ENCODE measurements around the gene MLLT10. TPM values are rescaled to one million over a fixed set of nuclear protein-coding genes. Genes with fewer than 3 reads are reported as not detected.

The MLLT10 gene
- total RNA-seq, 1 experiment from 2014 or later = 72.3 TPM

GRCh38 chr10:21498377-21498776 is 35.7 kb upstream of the MLLT10 start:
- Histone ChIP-seq H3K79me2 (ENCODE audit: insufficient read depth, low read length) (no peaks in the 10 kb centered on the region), H3K23ac (ENCODE audit: insufficient read length, low read depth, low read length) (no peak overlapping the region), H3K4me1 (ENCODE audit: insufficient read depth, low read length) (peaks cover 18% of the 10 kb centered on the region; the same call in 1 of the 2 replicates), H2AK5ac (ENCODE audit: insufficient read length, low read length) (no peak overlapping the region), H3K23me2 (ENCODE audit: insufficient read length, low read depth, low read length, poor library complexity, severe bottlenecking) (peaks cover 38% of the 10 kb centered on the region), H3K56ac (ENCODE audit: insufficient read length, low read depth, low read length) (no peak overlapping the region), H3K14ac (ENCODE audit: insufficient read depth, low read length) (no peak overlapping the region), H2BK120ac (ENCODE audit: low read depth, low read length, poor library complexity, severe bottlenecking) (no peak overlapping the region), H4K8ac (replicated peaks; ENCODE audit: insufficient read length, low read depth, low read length) (no peak overlapping the region), H4K20me1 (ENCODE audit: control insufficient read depth, insufficient read depth, insufficient read length) (no peaks in the 10 kb centered on the region), H3K79me1 (ENCODE audit: insufficient read depth, low read depth, low read length, poor library complexity, severe bottlenecking) (no peaks in the 10 kb centered on the region), H3K4ac (ENCODE audit: low read depth, low read length) (no peak overlapping the region), H3K27me3 (ENCODE audit: insufficient read depth, low read length) (peaks cover 19% of the 10 kb centered on the region; the same call in 1 of the 2 replicates), H2BK12ac (ENCODE audit: insufficient read length, low read depth, low read length) (no peak overlapping the region), H2BK20ac (ENCODE audit: low read depth, low read length, poor library complexity, severe bottlenecking) (no peak overlapping the region), H3K9ac (ENCODE audit: extremely low read depth, insufficient read length, low read length) (no peak overlapping the region), H4K5ac (ENCODE audit: insufficient read length, low read depth, low read length) (no peak overlapping the region), H2BK15ac (ENCODE audit: low read depth, low read length) (no peak overlapping the region), H3T11ph (ENCODE audit: low read length) (no peak overlapping the region), H3K4me2 (ENCODE audit: insufficient read depth, insufficient read length, low read length) (no peak overlapping the region), H2AFZ (ENCODE audit: low read length) (no peak overlapping the region), H4K91ac (ENCODE audit: insufficient read length, low read depth, low read length) (no peak overlapping the region), H3K18ac (ENCODE audit: insufficient read length, low read depth, low read length) (no peak overlapping the region), H3K9me3 (ENCODE audit: control insufficient read depth, low read depth, low read length) (no peaks in the 10 kb centered on the region), H2BK5ac (ENCODE audit: insufficient read length, low read length) (no peak overlapping the region), H3K27ac (ENCODE audit: insufficient read length, low read depth, low read length) (no peak overlapping the region)
- Mint-ChIP-seq H3K36me3 (ENCODE audit: insufficient read depth in 1 of 3, low read depth in 3 of 3) (peaks cover 2 to 13% (median 9%) of the 10 kb centered on the region in 3 experiments; a peak in 5 of 7 replicates), H3K9me3 (no peaks in the 10 kb centered on the region; a peak in 1 of 5 replicates), H3K4me3 (peak overlapping the region; percentile 78 to 88; a peak in 4 of 5 replicates), H3K27me3 (ENCODE audit: low read depth) (peaks cover 46% of the 10 kb centered on the region), H3K27ac (no peak overlapping the region), H3K4me1 (peaks cover 59 to 65% of the 10 kb centered on the region in 2 experiments)
- WGBS (ENCODE audit: extremely low coverage, insufficient read length, low lambda C conversion rate) = no CpG with 5 or more reads among the region's 2 CpGs
- DNase-seq = no peak
- no peak for TF ChIP-seq CTCF (conservative IDR thresholded peaks at IDR 0.05)
